KOPT-K1 (cell line): ENCODE measurements around the gene UBXN7.
"Not testable (repeated sequence)": the region's sequence is repeated elsewhere in the genome, so short reads cannot be mapped to it uniquely, and the experiment has no call there.

ENCODE experiments used
- H3K27ac ChIP-seq: fragments of 200-600 bp; sonication (generic); 2 replicates; pipeline ENCODE4 v1.5.1; 2016; ENCODE audit warnings: antibody characterized with exemption, mild to moderate bottlenecking, low read depth, low read length; ENCODE audit not compliant: poor library complexity, severe bottlenecking
- H3K36me3 ChIP-seq: fragments of 200-600 bp; sonication (generic); 2 replicates; pipeline ENCODE4 v1.5.1; 2017; ENCODE audit warnings: antibody characterized with exemption, mild to moderate bottlenecking, low read length, moderate library complexity; ENCODE audit not compliant: insufficient read depth
- H3K9me3 ChIP-seq: fragments of 200-600 bp; sonication (generic); 2 replicates; pipeline ENCODE4 v1.5.1; 2017; ENCODE audit warnings: antibody characterized with exemption, low read length, mild to moderate bottlenecking; ENCODE audit not compliant: insufficient read depth, poor library complexity, severe bottlenecking

Gene UBXN7

DNA sequence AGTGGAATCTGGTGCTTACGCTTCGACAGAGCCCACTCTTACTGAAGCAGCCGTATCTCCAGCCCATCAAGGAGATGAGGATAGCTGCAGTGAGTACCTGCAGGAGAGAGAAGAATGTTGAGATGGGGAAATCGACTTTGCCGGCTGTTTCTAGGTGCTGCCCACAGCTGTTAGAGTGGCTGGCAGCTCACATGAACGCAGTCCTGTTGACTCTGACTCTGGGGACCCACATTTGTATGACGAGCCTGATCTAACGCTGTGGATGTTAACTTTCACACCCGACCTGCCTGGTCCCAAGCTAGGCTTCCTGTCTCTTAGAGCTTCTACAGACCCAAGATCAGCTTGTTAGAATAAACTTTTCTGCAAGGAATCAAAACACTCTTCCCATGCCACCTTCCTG is 105.3 kb downstream of the UBXN7 start:
- H3K27ac ChIP-seq, result no peak overlapping the region

DNA sequence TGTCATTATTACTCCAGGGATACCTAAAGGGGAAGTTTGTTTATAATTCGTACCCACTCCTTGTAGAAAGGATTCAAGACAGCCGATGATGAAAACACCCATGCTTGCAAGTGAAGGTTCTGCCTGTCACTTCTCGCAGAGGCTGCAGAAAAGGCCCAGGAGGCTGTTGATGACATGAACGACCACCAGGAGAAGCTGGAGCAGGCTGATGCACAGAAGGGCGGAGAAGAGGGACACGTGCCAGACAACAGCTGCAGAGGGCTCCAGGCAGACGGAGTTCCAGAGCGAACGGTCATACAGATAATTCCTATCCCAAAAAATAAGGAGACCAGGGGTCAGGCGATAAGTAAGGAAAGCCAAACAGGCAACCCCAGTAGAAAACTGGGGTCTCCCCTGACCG is 108.5 kb downstream of the UBXN7 start:
- H3K36me3 ChIP-seq, result no peaks in the 10 kb centered on the region
- no peak overlapping the region for H3K27ac ChIP-seq
- H3K9me3 ChIP-seq, result no peaks in the 10 kb centered on the region

More for the DNA sequence above, 105.3 kb downstream of the UBXN7 start:
- Histone ChIP-seq H3K36me3 (no peaks in the 10 kb centered on the region), H3K9me3 (no peaks in the 10 kb centered on the region)

DNA sequence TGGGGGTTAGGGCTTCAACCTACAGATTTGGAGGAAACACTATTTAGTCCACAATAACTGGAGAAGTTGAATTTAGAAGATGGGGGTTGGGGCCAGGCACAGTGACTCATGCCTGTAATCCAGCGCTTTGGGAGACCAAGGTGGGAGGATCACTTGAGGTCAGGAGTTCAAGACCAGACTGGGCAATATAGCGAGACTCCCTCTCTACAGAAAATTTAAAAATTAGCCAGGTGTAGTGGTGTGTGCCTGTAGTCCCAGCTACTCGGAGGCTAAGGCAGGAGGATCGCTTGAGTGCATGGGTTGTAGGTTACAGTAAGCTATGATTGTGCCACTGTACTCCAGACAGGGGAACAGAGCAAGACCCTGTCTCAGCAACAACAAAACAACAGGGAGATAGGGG is 109.2 kb downstream of the UBXN7 start:
- Histone ChIP-seq H3K36me3 (no peaks in the 10 kb centered on the region), H3K9me3 (no peaks in the 10 kb centered on the region), H3K27ac (no peak overlapping the region)

DNA sequence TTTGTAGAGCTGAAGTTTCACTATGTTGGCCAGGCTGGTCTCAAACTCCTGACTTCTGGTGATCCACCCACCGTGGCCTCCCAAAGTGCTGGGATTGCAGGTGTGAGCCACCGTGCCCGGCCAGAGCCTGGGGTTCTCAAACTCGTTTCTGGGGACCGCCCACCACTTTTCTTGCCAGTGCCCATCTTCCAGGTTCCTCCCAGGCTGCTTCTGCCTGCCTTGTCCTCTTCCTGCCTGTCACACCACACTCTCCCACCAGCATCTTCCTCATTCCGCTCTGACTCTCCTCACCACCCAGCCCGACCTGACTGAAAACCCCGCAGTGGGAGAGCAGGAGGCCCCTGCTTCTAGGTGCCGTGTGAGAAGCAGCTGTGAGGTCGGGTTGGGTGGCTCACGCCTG is 111.1 kb downstream of the UBXN7 start:
- H3K27ac ChIP-seq, result no peak overlapping the region
- no peaks in the 10 kb centered on the region for H3K36me3 ChIP-seq
- H3K9me3 ChIP-seq, result no peaks in the 10 kb centered on the region

DNA sequence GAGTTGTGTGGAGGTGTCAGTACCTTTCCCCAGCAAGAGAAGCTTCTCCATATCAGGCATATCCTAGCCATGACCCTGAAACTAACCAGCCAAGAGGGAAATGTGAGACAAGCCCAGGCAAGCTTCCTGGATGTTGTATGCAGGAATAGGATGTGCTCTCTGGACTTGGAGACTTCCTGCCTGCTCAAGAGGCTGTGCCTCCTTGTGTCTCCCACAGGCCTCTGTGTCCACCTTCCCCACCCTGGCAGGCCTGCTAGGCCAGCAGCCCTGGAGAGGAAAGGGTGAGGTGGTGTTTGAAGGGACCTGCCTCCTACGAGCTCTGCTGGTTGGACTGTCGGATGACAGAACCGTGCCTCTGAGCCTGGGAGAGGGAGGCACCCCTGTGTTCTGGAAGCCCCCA is 112.1 kb downstream of the UBXN7 start:
- Histone ChIP-seq H3K36me3 (0 out of 2 replicates have a peak, but pooled peaks cover 7% of the 10 kb centered on the region), H3K27ac (no peak overlapping the region), H3K9me3 (no peaks in the 10 kb centered on the region)

DNA sequence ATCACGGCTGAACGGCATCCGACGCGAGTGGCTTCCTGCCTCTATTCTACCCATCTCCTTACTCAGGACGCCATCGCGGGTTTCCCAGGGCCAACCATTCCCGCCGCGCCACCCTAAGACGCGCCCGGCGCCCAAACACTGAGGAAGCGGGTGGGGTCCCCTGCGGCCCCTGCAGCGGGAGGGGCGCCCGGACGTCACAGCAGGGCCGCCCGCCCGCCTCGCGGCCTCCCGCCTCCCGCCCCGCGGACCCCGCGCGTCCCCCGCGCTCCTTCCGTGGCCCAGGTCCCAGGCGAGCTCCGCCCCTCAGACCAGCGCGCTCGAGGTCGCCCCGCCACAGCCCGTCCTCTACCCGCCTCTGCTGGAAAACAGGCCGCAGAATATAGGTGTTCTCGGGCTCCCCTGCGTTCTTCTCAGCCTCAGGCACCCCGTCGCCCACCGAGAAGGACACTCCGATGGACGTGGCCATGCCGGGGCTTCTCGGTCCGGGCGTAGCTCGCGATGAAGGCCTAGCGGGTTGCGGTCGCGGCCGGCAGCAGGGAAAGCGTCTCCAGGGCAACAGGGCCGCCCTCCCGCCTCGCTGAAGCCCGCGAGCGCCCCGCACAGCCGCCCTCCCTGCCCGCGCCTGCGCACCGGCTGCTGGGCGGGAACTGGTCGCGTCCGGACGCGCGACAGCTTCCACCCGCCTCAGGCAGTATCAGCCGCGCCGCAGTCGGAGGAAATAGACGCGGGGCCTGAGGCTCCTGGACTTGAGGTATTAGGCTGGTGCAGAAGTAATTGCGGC is 114.3 kb downstream of the UBXN7 start, which contains the start of gene DYNLT2B:
DYNLT2B (minus strand) TSS at position 554 of the 781 bp plus-strand sequence; CDS start at position 466, 88 bp downstream.
- Histone ChIP-seq H3K27ac (peak within 1 kb of the TSS; percentile 85), H3K9me3 (no peaks in the 10 kb centered on the region), H3K36me3 (peaks cover 14% of the 10 kb centered on the region)

DNA sequence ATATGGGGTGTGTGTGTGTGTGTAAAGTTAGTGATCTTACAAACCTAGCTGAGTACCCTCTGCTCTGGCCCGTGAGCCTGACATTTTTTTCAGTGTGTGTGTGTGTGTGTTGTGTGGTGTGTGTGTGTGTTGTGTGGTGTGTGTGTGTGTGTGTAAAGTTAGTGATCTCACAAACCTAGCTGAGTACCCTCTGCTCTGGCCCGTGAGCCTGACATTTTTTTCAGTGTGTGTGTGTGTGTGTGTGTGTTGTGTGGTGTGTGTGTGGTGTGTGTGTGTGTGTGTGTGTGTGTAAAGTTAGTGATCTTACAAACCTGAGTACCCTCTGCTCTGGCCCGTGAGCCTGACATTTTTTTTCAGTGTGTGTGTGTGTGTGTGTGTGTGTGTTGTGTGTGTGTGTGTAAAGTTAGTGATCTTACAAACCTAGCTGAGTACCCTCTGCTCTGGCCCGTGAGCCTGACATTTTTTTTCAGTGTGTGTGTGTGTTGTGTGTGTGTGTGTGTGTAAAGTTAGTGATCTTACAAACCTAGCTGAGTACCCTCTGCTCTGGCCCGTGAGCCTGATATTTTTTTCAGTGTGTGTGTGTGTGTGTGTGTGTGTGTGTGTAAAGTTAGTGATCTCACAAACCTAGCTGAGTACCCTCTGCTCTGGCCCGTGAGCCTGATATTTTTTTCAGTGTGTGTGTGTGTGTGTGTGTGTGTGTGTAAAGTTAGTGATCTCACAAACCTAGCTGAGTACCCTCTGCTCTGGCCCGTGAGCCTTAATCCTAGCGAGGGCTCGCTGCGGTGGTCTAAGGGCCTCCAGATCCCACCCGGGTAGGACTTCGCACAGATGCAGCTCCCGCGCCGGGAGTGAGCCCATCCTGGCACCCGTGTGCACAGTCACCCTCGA is 115.2 kb downstream of the UBXN7 start:
- Histone ChIP-seq H3K36me3 (peaks cover 16% of the 10 kb centered on the region), H3K27ac (peak overlapping the region; percentile 85)
- H3K9me3 ChIP-seq, result not testable (repeated sequence)

DNA sequence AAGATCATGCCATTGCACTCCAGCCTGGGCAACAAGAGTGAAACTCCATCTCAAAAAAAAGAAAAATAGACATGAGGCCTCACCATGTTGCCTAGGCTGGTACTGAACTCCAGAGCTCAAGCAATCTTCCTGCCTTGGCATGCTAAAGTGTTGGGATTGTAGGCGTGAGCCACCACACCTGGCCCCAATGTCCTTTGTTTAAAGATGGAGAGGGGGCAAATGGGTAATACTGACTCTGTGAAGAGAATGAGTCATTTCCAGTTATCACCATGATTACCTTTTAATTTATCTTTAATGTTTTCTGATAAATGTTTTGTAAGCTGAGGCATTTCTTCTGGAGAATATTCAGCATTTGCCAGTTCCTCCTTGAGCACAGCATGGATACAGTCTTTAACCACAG is 116.4 kb downstream of the UBXN7 start:
- peaks cover 16% of the 10 kb centered on the region for H3K36me3 ChIP-seq
- no peaks in the 10 kb centered on the region for H3K9me3 ChIP-seq
- no peak overlapping the region for H3K27ac ChIP-seq

DNA sequence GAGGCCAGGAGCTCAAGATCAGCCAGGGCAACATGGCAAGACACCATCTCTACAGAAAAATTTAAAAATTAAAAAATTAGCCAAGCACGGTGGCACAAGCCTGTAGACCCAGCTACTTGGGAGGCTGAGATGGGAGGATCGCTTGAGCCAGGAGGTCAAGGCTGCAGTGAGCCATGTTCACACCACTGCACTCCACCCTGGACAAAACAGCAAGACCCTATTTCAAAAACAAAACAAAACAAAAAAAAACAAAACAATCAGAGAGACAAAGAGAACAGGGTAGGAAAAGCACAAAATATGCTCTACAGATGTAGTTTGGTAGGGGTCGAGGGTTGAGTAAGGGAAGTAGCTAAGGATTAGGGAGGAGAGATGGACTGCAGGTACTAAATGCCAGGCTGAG is 117.6 kb downstream of the UBXN7 start:
- H3K9me3 ChIP-seq, result no peaks in the 10 kb centered on the region
- H3K27ac ChIP-seq, result no peak overlapping the region
- H3K36me3 ChIP-seq, result peaks cover 16% of the 10 kb centered on the region

DNA sequence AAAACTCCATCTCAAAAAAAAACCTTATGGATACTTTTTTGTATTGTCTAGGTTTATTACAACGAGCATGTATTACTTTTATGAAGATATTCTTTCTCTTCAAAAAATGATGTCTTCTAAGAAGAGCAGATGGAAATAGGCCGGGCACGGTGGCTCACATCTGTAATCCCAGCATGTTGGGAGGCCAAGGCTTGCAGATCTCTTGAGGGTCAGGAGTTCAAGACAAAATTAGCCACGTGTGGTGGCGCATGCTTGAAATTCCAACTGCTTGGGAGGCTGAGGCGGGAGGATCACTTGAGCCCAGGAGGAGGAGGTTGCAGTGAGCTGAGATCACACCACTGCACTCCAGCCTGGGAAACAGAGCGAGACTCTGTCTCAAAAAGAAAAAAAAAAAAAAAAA is 118.1 kb downstream of the UBXN7 start:
- not testable (repeated sequence) for H3K27ac ChIP-seq, H3K9me3 ChIP-seq
- H3K36me3 ChIP-seq, result peaks cover 16% of the 10 kb centered on the region

DNA sequence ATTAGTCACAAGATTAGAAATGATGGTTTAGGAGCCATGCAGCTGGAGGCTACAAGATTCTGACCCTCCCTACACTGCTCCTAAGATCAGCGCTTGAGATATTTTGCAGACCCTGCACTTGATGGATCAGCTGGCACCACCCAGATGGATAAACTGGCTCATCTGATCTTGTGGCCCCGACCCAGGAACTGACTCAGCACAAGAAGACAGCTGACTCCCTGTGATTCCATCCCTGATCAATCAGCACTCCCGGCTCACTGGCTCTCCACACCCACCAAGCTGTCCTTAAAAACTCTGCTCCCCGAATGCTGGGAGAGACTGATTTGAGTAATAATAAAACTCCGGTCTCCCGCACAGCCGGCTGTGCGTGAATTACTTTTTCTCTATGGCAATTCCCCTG is 129.3 kb downstream of the UBXN7 start:
- not testable (repeated sequence) for H3K27ac ChIP-seq

DNA sequence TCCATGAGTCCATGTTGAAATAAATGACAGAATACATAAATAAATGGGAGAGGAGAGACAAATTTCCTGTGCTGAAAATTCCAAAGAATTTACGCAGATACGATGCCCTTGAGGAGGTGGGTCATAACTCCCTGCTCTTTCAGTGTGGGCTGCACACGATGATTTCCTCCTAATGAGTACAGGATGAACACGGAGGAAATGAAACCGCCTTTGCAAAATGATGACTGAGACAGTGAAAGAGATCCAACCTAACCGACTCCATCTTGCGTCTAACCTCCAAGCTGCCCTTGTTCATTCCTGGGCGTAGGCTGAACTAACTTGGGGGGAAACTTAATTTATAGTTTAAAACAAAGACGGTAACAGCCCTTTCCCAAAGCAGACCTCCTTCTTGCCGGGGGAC is 129.7 kb downstream of the UBXN7 start:
- H3K9me3 ChIP-seq, H3K27ac ChIP-seq: not testable (repeated sequence)
- H3K36me3 ChIP-seq, result peaks cover 28% of the 10 kb centered on the region; the same call in 1 of the 2 replicates

More for the DNA sequence above, 129.3 kb downstream of the UBXN7 start:
- peaks cover 24% of the 10 kb centered on the region; the same call in 1 of the 2 replicates for H3K36me3 ChIP-seq
- not testable (repeated sequence) for H3K9me3 ChIP-seq

DNA sequence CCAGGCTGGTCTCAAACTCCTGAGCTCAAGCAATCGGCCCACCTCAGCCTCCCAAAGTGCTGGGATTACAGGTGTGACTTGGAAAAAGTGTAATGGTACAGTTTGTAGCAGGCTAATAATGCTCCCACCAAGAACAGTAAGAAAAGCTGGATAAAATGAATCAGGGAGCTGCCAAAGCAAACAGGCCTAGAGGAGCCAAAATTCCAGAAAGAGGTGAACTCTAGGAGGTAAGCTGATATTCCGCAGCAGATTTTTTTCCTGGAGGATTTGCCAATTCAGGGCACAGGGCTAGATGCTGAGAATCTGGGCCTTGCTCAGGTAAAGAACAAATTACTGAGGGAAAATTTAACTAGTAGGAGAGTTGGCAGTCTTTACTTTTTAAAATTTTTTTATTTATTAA is 133.7 kb downstream of the UBXN7 start:
- H3K9me3 ChIP-seq, result no peaks in the 10 kb centered on the region
- H3K27ac ChIP-seq, result no peak overlapping the region
- H3K36me3 ChIP-seq, result peaks cover 14% of the 10 kb centered on the region; the same call in 1 of the 2 replicates
